Measurements from ENCODE around the gene HOATZ.
A peak's percentile ranks its signal among the peaks of the same experiment; 100 is the strongest.

The HOATZ gene

DNA sequence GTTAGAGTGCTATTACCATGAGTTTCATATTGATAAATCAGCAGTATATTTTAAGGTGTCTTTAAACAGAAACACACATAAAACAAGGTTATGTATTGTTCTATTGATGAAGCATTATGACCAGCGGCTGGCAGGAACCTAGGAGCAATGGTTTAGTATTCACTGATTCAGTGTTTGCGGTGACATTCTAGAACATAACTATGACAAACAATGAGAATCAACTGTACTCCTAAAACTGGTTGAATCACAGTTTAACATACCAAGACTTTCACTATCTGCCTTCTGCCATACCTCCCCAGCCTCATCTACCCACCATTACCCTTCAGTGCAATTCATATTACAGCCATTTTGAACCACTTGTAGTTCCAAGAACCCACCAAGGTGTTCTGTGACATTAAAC, 8.8 kb downstream of the HOATZ start:
- DNase-seq: no peak

DNA sequence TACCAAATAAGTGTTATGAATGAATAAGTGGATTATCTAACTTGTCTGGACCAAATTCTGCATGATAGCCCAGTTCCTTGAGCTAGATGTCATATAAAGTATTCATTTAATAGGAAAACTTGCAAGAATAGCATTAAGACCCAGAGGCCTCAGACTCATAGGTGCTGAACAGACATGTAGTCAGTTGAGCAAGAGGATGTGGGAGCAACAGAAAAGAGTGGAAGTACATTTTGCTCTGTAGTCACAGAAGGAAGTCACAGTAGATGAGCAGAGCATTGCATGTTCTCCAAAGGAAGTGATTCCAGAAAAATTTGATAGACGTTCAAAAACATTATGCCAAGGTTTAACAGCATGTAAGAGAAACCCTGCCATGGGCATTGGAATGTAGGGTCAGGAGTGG, 9.5 kb downstream of the HOATZ start:
- DNase-seq: no peak

DNA sequence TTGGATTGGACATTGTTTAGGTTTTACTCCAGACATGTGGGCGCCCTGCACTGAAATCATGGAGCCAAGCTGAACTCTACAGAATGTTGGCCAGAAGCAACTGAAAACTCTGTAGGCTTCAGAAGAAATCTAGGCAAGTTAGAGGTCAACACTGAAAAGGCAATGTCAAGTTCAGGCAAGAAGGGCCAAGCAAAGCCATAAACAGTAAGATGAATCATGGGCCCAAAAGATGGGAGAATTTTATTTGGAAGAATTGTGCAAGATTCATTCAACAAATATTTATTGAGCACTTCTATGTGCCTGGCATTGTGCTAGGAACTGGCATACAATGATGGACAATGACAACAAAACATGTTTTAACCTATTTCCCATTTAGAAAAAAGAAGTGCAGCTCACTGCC, 10.9 kb downstream of the HOATZ start:
- no peak for DNase-seq

DNA sequence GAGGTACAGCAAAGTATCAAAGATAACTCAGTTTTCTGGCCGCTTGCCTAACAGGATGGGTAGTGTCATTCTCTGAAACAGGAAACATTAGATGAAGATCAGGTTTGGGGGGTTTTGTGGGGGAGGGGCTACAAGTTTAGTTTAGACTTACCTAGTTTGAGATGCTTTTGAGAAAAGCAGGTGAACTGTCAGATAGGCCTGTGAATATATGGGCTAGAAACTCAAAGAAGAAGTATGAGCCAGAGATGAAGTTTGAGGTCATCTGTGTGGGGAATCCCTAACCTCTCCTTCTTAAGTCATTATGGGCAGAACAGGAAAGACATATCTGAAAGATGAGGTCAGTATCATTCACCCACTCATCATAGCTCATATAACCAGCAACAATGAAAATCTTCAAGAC, 11.9 kb downstream of the HOATZ start:
- DNase-seq: peak; percentile 78

DNA sequence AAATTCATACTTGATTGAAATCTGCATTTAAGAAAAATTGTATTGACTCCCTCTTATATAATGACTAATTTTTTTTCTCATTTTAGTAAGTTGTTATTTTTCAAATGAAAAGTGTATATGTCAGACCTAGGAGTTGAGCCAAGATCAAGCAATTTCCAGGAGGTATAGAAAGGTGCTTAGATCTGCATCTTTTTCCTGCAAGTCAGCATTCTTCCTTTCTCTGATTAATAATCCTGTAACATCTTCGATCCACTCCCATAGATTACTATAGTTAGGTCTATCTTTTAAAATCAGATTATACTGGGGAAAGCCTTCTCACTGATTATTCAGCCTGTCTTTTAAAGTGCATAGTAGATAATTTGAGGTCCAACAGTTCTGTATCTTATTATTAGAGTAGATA, 12.7 kb downstream of the HOATZ start:
- DNase-seq: no peak

DNA sequence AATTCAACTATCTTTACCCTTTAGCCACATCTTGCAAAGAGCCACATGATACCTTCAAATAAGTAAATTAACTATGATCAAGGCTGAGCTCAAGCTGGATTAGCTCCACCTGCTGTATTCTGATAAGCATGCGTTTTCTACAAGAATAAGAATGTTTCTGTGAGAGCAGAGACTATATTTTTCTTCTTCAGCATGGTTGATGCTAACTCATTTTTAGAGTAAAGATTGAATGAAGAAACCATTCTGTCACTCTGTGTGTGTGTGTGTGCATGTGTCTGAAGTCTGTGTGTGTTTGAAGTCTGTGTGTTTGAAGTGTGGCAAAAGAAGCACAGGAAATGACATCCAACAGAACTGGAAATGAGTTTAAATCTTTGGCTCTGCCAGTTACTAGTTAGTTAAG, 14.0 kb downstream of the HOATZ start:
- DNase-seq: no peak

DNA sequence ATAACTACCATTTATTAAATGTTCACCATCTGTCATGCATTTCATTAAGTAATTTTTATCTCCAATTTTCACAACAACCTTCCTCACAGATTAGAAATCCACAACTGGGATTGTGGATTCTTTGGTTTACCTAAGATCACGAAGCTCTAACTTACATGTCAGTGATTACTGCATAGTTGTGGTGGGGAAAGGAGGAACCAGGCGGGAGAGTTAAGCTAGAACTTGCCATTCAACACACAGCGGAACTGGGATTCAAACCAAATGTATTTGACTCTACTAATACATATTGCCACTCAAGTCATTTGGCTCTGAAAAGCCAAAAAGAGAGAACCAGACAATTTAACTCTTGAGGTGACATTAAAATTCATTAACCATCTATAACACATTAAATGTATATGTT, 15.5 kb downstream of the HOATZ start:
- peak; percentile 67 for DNase-seq

DNA sequence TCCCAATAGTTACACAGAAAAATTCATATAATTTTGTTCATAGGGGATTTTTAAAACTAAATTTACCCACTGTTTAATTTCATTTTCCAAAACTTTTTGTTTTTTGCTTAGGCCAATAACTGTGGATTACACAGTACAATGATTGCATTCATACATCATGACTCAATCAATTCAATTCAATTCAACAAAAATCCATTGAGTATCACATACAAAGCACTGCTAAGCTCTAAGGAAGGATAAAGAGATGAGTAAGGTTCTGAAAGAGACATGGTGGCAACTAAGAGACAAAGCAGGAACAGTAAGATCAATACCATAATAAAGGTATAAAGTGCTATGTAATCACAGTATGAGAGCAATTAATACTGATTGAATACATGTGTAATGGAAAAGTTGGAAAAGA, 16.6 kb downstream of the HOATZ start:
- DNase-seq: peak; percentile 61

DNA sequence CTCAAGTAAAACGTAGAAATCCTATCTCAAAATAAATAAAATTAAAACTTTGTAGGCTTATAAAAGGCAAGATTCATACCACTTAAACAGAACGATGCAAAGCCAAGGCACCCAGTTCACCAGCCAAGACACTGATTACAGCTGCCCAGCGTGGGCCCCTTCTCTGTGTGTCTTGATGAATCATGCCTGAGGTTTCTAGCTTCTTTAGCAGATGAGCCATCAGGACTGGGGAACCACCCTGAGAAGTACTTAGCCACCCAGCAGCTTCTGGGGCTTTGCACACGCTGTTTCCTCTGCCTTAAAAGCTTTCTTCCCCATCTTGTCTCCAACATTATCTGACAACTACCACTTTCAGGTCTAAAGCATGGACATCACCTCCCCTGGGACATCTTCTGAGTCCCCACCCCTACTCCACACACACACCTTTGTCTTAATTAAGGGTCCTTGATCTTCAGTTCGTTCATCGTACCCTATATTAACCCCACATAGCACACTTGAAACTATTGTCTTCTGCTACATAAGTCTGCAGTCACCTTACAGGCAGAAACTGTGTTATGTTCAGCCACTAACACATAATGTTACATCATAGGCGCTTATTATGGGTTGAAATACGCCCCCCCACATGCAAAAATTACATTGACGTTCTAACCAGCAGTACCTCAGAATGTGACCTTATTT, 17.2 kb downstream of the HOATZ start:
- DNase-seq: peak; percentile 93

DNA sequence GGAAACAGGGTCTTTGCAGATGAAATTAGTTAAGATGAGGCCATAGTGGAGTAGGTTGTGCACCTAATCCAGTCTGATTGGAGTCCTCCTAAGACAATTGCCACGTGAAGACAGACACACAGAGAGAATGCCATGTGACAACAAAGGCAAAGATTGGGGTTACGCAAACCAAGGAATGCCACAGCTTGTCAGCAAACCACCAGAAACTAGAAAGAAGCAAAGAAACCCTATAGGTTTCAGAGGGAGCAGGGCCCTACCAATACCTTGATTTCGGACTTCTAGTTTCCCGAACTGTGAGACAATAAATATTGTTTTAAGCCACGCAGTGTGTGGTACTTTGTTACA, 17.8 kb downstream of the HOATZ start:
- peak; percentile 42 for DNase-seq

DNA sequence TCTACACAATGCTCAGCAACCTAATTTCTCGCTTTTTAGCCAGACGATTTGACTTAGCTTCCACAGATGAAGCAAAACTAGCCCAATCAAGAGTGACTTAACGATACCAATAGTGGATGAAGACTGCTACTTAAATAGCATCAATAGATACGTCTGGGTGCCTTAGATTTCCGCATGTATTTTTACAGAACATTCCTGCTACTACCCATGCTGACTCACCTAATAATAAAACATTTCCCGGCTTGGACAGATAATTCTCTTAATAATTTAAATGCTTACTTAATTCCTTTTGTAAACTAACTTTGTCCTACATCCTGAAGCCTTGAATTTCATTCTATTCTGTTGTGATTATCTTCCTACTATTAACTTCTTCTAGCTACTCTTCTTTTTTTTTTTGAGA, 20.7 kb downstream of the HOATZ start:
- no peak for DNase-seq

DNA sequence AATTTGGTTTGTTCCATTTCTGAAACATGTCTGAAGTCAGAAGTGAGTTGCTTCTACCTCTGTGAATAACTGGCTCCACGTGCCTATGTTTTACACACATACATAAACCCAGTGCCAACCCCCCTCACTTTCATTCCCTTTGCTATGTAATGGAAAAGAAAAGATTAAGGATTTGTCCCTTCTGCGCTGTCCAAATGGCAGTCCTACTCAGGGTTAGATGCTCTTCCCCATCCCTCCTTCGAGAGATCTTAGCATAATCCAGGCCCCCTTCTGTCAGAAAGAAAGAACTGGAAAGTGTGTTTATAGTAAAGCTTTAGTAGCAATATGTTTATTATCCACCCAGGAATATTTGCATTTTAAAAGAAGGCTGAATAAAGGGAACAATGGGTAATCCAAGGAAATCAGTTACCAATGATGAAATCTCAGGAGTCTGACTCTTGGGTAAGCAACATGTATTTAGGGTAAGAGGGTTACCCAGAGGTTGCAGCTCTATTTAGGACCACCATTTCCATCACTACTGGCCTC, 22.8 kb downstream of the HOATZ start:
- DNase-seq: no peak

DNA sequence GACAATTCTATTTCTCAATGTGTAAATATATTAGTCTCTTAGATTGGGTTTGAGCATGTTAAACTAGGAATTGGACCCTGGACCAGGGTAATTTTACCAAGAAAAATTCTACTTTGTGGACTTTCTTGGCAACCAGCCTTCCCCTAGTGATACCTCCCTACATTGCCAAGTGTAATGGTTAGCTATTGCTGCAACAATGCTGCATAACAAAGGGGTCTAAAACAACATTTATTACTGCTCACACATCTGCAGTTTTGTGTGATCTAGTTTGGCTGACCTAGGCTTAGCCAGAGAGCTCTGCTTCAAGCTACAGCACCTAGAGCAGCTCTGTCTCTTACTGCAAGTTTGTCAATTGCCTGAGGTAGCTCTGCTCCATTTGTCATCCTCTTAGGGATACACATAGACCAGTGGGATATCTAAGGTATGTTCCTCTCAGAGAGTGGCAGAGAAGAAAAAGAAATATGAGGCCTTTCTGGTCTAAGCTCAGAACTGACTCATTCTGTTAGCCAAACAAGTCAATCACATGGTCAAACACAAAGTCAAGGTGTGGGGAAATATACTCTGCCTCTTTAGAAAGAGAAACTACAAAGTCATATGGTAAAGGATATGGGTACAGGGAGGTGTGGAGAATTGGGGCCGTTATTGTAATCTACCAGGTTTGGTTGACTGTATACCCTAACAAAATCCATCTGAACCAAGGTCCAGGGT, 24.0 kb downstream of the HOATZ start:
- DNase-seq: no peak

DNA sequence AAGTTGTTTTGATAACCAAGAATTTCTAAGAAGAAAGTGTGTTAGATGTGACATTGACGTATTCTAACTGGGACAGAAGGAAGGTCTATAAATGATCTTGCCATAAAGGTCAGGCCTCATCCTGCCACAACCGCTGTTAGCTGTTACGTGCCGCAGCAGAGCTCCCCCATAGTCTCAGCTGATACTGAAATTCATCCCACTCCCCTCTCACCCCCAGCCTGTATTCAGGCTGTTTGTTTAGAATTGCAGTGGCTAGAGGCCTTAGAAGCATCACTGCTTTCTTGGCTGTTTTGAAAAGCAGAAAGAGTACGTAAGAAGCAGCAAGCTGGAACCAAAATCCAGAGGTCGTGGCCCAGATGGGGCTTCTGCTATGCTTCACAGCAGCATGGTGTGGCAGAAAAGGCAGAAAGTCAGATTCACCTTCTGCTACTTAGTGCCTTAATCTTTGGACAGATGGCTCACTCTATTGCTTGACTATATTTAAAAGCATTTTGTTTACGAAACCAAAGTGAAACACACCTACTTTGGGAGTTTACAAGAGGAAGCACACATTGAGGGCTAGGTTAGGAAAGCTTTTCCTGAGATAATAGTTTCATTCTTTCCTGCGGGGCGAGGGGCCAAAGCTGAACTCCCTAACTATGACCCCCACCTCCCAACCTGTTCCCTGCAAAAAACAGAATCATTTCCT, 25.0 kb downstream of the HOATZ start:
- DNase-seq: no peak

DNA sequence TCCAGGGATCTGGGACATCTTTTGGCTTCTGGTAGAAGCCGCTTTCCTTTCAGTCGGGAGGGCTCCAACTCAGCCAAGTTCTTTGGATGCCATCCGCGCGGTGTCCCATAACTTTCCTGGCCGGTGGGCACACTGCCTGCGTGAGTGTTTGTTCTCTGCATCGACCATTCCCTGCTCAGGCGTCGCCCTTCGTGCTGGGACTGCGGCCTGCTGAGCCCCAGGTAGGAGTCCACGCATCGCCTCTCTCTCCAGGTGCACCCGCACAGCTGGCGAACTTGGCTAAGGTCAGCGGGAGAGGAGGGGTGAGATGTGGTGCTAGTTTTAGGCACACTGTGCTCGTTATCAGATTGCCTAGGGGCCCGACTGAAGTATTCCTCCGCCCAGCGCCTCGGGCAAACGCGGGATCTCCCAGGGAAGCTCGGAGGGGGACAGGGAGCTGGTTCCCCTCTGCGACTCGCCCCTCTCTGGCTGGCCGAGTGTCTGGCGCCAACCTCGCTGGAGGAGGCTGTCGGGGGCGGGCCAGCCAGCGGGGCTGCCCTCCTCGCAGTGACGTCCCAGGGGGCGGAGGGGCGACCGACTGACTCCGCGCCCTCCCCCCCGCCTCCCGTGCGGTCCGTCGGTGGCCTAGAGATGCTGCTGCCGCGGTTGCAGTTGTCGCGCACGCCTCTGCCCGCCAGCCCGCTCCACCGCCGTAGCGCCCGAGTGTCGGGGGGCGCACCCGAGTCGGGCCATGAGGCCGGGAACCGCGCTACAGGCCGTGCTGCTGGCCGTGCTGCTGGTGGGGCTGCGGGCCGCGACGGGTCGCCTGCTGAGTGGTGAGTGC, 25.7 kb downstream of the HOATZ start, which contains the start of gene LAYN:
LAYN (plus strand) TSS at position 607 of the 823 bp plus-strand sequence; CDS start at position 731, 124 bp downstream.
- DNase-seq: peak; percentile 84

DNA sequence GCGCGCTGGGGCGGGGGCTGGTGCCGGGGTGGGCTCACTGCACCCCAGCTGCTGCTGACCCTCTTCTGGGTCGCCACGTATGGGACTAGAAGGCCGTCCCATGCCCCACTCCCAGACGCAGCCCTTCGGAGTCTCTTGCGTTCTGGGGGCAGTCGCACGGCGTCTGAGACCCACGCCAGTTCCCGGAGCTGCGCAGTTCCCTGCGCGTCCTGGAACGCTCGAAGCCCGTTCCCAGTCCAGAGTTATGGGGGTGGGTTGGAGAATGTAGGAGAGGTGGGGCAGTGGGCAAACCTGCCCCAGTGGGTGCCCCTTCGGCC, 26.3 kb downstream of the HOATZ start:
- DNase-seq: no peak

DNA sequence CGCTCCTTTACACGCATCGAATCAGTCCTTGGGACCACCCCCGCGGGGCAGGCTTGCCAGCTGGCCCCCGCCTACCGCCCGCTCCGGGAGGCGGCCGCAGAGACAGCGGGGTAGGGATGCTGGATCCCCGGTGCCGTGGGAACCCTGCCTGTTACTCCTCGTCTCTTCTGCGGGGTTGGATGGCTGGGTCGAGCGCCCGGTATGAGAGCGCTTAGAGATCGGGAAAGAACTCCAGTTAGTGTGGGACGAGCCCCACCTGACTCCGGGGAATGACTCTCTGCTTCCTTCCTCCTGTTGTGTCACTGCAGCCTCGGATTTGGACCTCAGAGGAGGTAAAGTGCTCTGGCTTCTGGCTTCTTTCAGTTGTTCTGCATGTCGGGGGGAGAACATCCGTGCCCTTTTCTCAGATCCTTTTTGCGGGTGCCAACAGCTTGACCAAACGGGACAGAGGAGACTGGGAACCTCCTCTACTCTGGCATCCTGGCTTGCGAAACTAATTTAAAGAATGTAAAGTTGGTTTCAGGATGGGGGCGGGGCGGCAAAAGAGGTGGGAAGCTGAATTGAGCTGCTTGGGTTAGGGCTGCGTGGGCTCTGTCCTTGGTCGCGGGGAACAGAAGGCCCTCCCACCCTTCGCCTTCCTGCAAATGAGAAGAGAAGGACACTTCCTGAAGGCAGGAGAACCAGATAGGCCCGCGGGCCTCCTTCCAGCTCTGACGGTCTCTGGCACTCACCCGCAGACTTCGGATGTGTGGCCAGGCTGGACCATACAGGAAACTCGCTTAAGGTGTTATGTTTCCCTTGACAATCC, 26.9 kb downstream of the HOATZ start:
- DNase-seq: peak; percentile 90

DNA sequence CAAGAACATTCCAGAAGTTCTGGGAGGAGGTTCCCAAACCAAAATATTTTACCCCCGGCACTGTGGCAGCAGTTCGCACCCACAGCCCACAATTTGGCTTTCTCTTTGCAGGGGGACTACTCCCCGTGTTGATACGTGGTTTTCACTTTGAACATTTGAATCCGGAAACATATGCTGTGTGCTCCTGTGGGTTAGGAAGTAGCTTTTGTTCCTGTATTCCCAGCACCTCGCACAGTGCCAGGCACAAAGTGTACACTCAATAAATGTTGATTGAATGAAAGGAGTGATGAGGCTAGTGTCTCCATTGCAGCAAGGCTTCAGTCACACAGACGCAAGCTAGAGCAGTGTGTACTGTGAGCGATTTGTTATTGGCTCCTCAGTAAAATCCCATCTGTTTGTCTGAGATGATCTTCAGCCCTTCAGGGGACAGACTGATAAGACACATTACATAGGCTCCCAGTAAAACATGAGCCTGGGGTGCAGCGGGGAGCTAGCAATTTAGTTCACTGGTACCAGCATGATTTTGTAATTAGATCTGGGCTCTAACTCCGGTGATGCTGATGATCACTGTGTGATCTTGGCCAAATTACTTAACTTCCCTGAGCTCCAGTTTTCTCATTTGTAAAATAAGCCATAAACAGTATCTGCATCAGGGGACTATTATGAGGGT, 28.2 kb downstream of the HOATZ start:
- DNase-seq: no peak

DNA sequence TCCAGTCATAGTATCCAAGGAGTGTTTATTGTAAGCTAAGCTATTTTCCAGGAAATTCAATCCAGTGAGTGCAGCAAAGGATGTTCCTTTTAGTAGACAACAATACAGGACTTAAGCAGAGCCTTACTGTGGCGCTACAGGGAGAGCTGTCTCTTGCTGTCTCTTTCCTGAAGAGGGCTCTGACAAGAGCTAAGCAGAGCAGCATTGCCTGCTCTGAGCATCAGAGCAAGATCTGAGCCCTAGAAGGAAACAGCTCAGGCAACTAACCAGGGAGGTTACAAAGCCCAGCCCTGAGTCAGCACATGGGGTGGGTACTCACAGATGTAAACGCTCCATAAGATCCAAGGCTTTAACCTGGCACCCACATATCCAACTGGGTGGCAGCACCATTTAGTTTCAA, 33.9 kb downstream of the HOATZ start:
- no peak for DNase-seq

DNA sequence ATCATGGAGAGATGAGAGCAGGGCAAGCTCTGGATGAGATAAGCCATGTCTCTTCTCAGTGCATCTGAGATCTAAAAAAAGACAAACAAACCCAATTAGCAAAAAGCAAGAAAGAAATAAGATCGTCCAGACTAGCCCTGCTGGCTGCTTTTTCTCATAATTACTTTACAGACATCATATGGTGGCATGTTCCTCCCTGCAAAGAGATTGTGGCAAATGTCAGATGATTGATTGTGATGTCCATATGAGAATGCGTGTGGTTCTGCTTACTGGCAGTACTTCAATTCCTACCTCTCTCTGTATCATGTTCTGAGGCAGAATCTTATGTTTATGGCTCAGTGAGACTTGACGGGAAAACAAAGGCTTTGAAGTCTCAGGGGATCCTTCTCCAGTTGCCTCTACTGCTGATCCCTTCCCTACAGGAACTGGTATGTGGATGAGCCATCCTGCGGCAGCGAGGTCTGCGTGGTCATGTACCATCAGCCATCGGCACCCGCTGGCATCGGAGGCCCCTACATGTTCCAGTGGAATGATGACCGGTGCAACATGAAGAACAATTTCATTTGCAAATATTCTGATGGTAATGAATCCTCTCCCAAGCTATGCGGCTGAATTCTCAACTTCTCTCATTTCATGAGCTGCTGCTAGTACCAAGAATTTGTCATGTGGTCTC, 34.8 kb downstream of the HOATZ start:
- peak; percentile 37 for DNase-seq

DNA sequence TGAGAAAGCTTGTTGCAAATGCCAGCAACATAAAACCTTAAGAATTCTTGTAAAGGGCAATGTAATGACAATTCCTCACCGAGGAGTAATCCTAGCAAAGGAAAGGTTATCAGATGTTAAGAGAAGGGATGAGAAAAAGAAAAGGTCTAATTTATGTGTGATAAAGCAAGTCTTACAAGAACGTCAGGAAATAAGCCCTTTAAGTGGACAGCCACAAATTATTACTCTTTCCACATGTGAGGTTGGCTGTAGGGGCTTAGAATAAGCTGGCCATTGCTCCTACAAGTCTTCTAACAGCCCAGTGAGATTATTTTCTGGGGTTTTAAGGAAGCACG, 35.3 kb downstream of the HOATZ start:
- no peak for DNase-seq
